Stimulated activated CD8-positive, alpha-beta memory T cell treated with anti-CD3 and anti-CD28 coated beads, Interleukin-4, amount 100 ng/mL, for 24 hours (primary cell): ENCODE measurements around the gene PRKAG1.
A peak's percentile ranks its signal among the peaks of the same experiment; 100 is the strongest.

ENCODE experiments used
- DNase-seq: peaks from one replicate; pipeline ENCODE4 v3.0.0-alpha.2; 2020; ENCODE audit warnings: low read depth

PRKAG1 gene

DNA sequence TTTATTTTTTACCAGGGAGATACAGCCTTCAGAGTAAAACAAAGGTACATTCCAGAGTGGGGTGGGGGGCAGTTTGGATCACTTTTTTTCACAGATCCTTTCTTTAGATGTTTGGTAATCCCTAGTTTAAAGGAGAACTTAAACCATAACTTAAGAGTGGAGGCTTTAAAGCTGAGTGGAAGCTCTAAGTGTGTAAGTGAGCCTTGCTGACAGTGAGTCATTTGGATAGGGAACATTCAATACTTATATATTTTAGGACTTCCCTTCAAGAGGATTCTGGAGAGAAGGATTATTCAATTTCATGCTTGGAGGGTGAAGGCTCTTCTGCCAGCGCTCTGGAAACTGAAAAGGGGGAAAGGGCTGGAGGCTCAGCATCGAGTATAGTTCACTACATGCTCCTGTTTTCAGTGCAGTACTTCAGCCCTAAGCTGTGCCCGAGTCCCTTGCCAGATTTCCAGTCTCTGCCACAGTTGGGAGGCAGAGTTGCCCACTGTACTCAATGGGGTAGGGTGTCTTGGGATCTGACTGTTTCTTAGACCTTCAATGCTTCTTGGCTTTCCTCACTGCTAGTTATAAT is 8.4 kb downstream of the PRKAG1 start:
- DNase-seq = no peak

DNA sequence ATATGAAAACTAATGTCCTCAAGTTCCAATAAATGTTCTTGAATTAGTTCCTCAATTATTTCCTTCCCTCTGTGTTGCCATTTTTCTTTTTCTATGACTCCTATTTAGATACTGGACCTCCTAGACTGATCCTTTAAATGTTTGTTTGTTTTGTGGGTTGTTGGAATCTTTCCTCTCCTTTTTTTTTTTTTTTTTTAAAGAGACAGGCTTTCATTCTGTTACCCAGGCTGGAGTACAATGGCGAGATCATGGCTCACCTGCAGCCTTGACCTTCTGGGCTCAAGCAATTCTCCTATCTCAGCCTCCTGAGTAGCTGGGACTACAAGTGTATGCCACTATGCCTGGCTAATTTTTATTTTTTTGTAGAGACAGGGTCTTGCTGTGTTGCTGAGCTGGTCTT is 9.6 kb downstream of the PRKAG1 start:
- DNase-seq = no peak

DNA sequence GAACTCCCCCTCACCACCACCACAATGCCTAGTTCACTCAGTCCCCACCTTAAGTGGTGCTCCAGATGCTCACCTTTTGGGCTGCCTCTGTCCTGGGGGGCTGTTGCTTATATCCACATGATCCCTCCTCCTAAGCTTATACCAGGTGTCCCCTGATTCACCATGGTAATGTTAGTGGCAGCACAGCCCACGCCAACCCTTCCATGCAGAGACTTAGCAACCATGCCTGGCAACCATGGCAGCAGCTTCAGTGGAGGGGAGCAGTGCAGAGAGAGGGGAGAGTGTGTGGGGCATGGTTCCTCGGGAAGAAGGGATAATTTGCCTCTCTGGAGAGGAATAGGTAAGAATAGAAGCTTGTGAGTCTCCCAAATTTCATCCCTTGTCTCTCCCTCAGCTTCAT is 18.2 kb downstream of the PRKAG1 start:
- DNase-seq = no peak

DNA sequence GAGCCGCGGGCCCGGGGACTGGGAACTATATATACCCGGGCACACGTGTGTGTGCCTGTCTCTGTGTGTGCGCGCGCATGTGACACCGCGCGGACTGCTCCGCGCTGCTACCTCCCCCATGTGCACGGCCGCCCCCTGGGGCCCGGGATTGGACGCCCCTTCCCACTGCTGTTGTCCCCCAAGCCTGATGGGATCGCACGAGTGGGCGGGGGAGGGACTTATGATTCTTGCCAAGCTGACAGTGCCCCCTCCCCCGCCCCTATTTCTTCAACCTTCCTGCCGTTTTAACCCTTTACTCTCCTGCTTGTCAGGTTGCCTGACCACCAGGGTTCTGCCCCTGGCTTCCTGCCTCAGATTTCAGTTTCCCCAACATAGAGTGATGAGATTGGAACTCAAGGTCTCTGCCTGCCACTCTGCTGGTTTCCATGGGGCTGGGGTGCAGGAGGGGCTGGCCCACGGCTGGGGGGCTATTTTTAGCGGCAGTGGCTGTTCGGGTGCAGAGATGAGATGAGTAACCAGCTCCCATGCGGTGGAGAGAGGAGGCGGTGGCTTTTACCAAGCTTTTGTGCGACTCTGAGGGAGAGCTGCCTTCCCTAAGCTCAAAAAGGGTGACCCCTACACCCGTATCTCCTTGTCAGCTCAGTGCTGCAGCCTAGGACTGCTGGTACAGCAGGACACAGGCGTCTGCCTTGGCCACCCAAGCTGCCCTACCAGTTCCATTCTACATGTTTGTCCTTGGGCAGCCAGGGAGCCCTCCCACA is 19.0 kb downstream of the PRKAG1 start, which contains the start of gene DDN:
DDN (minus strand) TSS at position 5 of the 761 bp plus-strand sequence. CDS start 88 bp downstream, outside the sequence.
- peak; percentile 38 for DNase-seq

DNA sequence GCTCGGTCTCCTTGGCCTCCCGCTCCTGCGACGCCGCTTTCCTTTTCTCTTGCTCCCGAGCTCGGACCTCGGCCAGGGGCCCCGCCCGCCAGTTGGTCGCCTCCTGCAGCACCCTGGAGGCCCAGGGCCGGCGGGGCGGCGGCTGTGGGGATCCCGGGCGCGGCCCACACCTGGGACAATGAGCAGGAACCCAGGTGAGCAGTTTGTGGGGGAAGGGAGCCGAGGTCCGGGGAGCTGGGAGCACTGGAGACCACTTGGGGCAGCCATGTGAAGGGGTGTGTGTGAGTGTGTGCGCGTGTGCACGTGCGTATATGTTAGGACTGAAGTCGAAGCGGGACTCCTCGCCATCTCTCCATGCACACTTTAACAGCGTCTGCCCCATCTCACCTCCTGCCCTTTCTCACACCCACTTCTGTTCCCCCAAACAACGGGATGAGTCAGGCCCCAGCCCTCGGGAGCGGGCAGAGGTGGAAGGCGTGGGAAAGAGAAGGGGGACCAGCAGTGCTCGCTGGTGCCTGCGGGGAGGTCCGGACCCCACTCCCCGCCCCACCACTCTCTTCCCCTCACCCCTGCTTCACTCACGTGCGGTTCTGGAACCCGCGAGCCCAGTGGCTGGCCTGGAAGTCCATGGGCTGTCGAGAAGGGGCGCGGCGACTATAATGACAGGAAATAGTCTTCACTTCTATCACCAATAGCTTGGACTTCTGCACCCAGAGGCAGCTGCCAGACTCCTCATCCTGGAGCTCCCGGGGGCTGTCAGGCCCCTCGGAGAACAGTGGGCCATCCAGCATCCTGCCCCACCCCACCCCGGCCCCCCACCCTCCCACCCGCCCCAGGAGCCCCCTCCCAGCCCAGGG is 19.9 kb downstream of the PRKAG1 start:
- DNase-seq = no peak

DNA sequence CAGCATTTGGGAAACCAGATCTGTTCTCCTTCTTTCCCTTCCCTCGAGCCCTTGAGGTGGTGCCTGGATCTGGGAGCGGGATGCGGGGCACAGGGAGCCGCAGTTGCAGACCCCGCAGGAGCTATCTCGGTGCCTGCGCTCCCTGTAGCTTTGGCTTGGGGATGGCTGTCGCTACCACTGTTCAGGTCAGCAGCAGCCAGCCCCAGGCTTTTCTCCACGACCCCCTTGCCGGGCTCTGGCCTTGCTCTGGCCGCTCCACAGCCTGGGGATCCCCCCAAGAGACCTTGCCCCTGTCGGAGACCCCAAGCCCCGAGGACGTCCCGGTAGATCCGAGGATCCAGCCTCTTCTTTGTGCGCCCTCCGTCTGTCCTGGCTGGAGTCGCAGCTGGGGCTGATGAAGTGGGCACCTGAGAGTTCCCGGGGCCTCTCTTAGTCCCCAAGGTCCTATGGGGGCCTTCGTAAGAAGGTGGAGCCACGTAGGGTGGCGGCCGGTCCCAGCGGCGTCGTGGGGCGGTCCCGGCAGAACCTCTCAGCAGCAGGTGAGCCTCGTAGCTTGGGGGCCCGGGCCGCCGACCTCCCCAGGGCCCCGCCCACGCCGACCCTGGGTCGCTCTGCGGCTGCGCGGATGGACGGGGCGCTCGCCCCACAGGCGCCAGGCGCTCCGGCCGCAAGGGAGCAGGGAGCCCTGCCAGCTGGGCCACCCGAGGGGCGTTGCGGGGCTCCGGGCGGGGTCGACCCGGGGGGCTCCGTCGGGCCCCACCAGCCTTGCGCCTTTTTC is 20.7 kb downstream of the PRKAG1 start:
- no peak for DNase-seq

DNA sequence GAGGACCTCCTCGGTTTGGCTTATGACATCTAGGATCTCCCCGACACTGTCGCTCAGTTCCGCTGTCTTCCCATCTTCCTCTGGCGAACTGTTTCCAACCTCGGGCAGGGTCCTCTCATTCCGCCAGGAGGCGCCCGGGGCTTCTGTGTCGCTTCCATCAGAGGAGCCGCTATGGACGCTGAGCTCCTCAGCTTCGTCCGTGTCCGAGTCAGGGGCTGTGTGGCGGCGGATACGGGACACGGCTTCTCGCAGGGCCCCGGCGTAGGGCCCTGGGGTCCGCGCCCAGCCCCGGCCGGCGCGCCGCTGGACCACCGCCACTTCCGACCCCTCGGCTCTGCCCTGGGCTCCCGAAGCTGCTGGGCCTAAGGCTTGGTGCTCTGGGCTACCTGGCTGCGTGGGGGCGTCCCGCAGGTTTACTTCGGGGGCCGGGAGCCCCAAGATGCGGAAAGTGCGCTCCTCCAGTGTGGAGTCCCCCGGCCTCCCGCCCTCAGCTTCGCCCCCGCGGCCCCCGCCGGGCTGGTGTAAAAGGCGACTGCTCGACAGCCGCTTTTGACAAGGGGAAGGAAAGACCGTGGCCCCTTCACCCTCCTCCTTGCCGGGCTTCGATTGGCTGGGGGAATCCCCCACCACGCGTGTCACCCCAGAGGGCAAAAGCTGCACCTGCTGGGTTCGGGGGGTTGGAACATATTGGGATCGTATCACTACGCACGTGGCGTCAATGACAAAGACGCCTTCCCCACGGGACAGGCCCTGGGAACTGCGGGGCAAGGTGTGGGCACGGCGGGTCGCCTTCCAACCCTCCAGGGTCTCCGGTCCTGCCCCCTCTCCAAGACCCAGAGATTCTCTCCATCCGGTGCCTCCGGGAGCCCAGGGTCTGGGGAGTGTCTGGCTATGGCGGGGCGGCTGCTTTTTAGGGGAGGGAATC is 21.5 kb downstream of the PRKAG1 start:
- DNase-seq = peak; percentile 27

DNA sequence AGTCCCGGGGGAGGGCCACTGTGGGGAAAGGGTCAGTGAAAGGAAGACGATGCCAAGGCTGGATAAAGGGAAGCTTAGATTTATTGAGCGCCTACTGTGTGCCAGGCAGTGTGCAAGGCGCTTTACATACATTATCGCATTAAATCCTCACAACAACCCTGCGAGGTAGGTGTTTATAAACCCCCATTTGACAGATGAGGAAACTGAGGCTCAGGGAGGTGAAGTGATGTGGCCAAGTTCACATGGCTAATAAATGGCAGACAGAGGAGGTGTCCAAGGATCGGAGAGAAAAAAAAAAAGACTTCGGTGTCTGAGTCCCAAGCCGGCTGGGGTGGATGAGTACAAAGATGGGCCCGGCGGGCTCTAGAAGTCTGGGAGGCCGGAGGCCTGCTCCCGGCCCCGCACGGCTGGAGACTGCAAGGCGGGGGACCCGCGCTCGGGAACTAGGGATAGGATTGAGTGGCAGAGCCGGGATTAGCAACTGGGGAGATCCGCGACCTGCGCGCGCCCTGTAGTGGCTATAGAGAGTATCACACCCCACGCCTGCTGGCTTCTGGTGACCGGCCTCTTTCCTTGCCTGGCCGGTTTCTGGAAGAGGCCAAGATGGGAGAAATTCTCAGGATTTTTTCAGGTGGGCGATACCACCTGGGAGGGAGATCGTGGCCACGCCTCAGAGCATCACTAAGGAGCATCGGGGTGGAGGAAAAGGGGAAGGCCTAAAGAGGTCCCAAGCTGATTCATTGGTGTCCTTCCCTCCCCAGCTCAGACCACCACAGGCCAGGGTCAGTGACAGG is 23.3 kb downstream of the PRKAG1 start:
- DNase-seq = no peak

DNA sequence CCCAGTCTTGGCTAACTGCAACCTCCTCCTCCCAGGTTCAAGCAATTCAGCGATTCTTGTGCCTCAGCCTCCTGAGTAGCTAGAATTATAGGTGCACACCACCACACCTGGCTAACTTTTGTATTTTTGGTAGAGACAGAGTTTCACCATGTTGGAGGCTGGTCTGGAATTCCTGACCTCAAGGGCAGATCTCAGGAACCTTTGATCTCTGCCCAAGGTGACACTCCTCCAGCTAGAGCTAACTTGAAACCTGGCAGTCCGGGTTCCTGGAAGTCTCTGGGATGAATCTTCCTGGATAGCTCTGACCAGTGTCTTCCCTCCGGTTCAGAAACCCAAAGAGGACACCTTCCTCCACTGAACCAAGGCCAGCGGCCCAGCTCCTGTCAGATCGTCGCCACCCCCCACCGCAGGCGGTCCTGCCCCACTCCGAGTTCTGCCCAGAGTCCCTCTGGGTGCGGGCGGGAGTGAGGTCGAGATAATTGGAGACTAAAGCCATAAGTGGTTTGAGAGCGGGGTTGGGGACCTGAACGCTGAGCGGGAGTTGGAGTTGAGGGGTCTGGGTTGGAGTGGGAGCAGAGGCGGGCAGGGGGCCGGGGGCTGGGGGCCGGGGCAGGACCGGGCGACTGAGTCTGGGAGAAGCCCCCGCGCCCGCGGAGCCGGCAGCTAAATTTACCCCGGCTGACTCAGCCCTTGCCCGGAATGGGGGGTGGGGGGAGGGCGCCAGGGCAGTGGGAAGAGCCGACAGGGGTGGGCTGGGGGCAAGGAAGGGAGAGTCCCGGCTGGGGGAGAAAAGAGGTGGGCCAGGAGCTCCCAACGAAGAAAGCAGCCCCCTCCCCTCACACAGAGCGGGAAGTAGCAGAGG is 24.1 kb downstream of the PRKAG1 start:
- DNase-seq = no peak

DNA sequence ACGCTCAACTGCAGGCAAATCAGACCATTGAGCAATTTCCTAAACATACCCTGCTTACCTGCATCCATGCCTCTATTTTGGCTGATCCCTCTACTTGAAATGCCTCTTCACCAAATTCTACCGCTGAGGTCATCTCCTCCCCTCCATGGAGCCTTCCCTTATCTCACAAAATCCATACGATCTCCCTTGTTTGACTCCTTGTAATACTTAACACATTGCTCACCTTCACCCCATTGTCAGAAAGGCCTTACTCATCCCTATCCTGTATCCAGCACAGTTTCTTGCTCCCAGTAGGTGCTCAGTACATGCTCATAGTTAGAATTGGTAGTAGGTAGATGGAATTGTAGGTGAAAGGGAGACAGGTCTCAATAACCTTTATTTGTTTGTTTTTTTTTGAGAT is 24.8 kb downstream of the PRKAG1 start:
- no peak for DNase-seq

DNA sequence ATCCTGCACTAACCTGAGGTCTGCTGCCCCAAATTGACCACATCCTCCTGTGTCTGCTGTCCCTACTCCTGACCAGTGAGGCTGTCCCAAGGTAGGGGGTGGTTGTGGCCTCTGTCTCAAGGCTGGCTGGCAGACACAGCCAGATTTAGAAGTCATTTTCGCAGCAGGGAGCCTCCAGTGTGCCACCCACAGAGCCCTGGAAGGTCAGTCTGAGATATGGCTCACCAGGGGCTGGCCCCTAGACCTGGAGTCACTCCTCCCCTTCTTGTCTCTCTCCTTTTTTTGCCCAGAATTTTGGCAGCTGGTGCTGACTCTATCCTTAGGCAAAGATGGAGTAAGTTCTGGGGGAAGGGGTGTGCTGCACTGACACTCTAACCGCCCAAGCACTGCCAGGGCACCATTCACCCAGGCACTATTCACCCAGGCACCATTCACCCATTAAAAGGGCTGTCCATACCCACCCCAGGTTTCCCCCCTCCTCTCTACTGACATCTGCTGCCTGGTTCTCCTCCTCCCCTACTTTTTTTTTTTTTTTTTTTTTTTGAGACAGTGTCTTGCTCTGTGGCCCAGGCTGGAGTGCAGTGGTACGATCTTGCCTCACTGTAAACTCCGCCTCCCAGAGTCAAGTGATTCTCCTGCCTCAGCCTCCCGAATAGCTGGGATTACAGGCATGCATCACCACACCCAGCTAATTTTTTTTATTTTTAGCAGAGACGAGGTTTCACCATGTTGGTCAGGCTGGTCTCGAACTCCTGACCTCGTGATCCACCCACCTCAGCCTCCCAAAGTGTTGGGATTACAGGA is 27.1 kb downstream of the PRKAG1 start:
- no peak for DNase-seq

DNA sequence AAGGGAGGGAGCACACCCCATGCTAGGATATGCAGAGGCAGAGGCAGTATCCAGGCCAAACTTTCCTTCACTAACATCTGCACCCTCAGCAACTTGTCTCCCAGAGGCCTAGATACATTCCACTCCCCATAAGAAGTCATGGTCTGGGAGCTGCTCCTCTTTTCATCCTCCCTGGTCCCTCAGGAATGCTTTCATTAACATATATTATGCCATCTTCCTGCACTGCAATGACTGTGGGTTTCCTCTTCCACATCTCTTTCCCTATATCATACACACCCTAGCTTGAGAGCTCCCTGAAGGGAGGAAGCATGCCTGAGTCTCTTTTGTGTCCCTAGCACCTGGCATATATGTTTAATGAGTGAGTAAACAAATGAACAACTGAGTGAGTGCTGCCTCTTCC is 28.0 kb downstream of the PRKAG1 start:
- DNase-seq = no peak

DNA sequence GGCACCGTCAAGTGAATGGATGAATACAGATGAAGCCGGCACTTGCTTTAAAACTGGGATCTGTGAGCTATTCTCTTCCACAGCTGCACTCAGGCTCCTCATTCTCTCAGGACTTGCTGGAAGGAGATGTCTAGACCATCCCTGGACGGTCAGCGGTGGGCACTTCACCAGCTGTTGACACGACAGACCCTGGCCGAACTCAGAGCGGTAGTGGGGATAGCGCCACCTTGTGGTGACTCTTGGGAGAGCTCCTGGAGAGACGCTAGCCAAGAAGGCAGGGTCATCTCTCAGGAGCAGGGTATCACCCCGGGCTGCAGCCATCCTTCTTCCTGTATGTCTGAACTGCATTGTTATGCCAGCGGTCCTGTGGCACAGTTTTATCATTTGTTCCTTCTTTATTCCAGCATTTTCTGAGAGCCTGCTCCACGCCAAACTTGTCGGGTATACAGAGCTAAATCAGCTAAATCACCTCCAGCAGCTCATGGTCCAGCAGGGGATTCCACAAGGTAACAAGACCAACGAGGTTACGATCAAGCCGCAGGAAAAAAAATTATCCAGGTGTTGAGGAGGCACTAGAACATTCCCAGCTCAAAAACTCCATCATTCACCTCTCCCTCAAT is 30.4 kb downstream of the PRKAG1 start:
- DNase-seq = peak; percentile 50

DNA sequence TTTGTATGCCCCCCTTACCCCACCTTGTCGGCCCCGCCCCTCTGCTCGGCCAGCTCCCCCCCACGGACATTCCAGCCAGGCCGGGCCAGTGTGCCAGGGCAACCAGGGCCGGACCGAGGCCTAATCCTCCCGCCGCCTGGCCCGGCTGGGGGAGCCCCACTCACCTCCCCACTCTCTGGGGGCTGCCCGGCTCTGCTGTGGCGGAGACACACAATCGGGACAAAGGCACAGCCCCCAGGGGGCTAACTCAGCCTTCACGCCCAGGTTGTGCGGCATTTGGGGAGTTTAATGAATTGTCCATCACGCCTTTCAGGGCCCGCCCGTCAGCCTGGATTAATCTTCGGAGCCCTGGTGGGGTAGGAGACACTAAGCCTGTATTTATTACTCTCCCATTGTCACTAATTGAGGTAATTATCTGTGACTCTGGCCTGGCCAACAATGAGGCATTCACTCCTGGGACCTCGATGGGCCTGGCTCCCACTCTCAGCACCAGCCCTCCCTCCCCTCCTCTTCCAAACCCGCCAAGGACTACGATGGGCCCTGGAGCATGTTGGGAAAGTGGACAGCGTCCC is 31.8 kb downstream of the PRKAG1 start:
- DNase-seq = no peak

DNA sequence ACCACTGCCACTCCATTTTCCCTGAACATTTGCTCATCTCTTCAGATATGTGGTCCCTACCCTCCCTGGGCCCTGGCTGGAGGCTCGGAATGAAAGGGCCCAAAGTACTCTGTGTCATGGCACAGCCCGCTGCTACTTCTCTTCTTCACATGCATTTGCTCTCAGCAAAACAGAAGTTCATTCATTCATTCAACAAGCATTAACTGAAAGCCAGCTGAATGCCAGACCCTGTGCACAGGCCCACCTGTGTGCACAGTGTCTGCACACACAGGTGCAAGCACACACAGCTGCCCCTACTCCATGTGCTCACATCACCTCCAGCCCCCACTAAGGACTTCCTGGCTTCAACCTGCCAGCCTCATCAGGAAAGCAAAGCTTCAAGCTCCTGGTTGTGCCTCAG is 32.7 kb downstream of the PRKAG1 start:
- DNase-seq = no peak

DNA sequence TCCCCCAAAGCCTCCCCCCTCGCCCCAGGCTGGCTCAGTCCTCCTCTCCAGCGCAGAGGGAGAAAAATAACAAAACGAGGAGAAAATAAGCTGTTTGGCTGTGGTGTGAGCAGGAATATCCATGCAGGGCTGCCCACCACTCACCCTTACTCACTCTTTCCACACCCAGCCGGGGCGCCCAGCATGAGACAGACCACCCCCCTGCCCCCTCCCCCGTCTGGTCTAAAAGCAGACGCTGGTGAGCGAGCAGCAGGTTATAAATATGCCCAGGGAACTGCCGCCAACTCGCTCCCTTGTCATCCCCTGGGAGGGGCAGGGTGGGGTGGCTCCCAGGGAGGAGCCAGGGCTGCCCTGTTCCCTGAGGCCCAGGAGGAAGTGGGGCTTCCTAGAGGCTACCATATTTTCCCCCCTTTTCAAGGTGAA is 33.1 kb downstream of the PRKAG1 start:
- DNase-seq = no peak

DNA sequence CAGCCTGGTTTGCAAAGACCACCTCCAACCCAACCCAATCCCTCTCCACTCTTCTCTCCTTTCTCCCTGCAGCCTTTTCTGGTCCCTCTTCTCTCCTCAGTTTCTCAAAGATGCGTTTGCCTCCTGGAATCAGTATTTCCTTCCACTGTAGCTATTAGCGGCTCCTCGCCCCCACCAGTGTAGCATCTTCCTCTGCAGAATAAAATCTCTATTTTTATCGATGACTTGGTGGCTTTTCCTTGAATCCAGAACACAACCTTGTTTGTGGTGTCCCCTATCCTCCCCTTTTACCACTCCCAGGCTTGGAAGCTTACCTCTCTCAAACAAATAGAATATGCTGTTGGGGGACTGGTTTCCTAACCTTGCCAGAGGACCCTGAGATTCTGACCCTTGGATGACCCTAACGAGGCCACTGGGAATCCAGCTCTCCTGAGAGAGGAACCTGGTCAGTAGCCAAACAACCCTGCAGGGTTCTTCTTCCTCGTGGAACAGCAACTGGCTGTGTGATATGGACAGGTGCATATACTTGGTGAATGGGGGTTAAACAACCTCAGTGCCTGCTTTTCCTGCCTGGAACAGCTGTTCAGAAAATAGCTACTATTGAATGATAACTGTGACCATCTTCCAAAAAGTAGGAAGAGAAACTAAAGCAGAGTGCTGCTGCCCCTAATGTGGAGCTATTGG is 36.0 kb downstream of the PRKAG1 start:
- DNase-seq = no peak
